ENCODE results near the gene EBF3.

- TF ChIP-seq CTCF (IDR thresholded peaks at IDR 0.05) (no peak), POLR2A (IDR thresholded peaks at IDR 0.05) (no peak)
Measured at GRCh38 chr10:129973674-129974059, 9.6 kb upstream of the EBF3 start.

Data from Peyer's patch (tissue), 4 donors.